ENCODE data around the gene TMPRSS11A. TPM values are rescaled to one million over a fixed set of nuclear protein-coding genes. Genes with fewer than 3 reads are reported as not detected.

TMPRSS11A gene
- total RNA-seq, 4 donors from 2014 or later = not detected

DNA sequence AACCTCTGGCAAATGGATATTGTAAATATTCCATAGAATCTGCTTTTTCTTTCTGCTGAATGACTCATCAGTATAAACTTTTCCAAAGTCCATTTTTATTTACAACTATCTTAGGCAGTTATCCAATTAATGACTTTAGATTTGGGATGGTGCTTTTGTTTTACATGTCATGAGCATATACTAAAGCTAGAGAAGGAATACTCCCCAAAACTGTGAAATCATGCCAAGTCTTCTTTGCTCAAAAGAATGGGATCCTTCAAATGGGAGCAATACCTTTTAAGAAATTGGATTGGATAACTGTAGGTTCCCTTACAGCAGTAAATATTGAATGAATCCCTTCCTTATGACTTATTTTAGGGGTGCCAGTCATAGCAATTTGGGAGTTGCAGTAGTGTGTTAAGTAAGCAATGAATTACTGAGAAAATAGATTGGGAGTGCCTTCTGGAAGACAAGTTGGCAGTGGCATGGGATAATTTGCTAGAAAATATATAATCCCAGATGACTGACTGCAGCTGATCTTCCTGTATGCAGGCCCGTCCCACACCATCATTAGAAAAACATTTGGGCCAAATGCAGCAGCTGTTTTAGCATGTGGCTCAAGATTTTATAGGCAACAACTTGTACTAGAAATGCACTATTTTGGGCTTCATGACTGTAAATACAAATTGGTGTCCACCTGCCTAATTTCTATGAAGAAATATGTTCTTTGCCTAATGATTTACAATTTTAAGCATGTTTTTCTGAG is 82.3 kb downstream of the TMPRSS11A start:
- TF ChIP-seq, protein P1, sequence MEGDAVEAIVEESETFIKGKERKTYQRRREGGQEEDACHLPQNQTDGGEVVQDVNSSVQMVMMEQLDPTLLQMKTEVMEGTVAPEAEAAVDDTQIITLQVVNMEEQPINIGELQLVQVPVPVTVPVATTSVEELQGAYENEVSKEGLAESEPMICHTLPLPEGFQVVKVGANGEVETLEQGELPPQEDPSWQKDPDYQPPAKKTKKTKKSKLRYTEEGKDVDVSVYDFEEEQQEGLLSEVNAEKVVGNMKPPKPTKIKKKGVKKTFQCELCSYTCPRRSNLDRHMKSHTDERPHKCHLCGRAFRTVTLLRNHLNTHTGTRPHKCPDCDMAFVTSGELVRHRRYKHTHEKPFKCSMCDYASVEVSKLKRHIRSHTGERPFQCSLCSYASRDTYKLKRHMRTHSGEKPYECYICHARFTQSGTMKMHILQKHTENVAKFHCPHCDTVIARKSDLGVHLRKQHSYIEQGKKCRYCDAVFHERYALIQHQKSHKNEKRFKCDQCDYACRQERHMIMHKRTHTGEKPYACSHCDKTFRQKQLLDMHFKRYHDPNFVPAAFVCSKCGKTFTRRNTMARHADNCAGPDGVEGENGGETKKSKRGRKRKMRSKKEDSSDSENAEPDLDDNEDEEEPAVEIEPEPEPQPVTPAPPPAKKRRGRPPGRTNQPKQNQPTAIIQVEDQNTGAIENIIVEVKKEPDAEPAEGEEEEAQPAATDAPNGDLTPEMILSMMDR (IDR thresholded peaks at IDR 0.05) = no peak
- TF ChIP-seq POLR2A (IDR thresholded peaks at IDR 0.05) (no peak), EP300 (IDR thresholded peaks at IDR 0.05; ENCODE audit: low read depth) (no peak), POLR2AphosphoS5 (IDR thresholded peaks at IDR 0.05) (no peak)
- no peak overlapping the region for H3K27ac ChIP-seq
- no peak overlapping the region for H3K4me3 ChIP-seq
- no peaks in the 10 kb centered on the region for H3K36me3 ChIP-seq
- in situ Hi-C loops (cut with MboI; ENCODE audit: low pct_ligation_motif_present in 1 of 4, low pct_unique_long_range_greater_than_20kb in 1 of 4, low sequenced_read_pairs in 3 of 4) = no loop called here
- H3K4me1 ChIP-seq = no peaks in the 10 kb centered on the region
- WGBS, 2 donors (ENCODE audit: low coverage in 1 of 2) = 68% methylated on average over 1 of the region's 1 CpG; no CpG with 5 or more reads in 1 of the 2 donors
- no peaks in the 10 kb centered on the region for H3K27me3 ChIP-seq
- intact Hi-C loops (cut with DNase I; ENCODE audit: low total_unique reads) = no loop called here
- no peak for DNase-seq
- no peaks in the 10 kb centered on the region for H3K9me3 ChIP-seq

DNA sequence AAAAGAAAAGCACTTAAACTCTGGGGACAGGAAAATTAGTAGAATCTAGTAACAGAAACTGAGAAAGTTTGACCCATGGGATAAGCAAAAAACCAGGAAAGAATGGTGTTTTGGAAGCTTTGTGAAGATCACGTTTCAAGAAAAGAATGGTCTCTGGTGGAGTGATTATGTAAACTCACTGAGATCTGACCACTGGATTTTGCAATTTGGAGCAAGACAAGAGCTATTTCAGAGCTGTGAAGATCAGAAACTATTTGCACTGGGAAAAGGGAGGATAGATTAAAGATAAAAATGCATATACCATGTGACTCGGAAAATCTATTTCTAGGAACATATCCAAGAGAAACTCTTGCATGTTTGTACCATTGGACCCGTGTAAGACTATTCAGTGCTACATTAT is 83.8 kb downstream of the TMPRSS11A start:
- Histone ChIP-seq H3K4me1 (no peaks in the 10 kb centered on the region), H3K9me3 (no peaks in the 10 kb centered on the region), H3K27ac (no peak overlapping the region), H3K36me3 (no peaks in the 10 kb centered on the region), H3K27me3 (no peaks in the 10 kb centered on the region), H3K4me3 (no peak overlapping the region)
- in situ Hi-C loops (cut with MboI; ENCODE audit: low pct_ligation_motif_present in 1 of 4, low pct_unique_long_range_greater_than_20kb in 1 of 4, low sequenced_read_pairs in 3 of 4) = no loop called here
- intact Hi-C loops (cut with DNase I; ENCODE audit: low total_unique reads) = no loop called here
- DNase-seq = no peak
- no peak for TF ChIP-seq EP300 (IDR thresholded peaks at IDR 0.05; ENCODE audit: low read depth)
- TF ChIP-seq, protein P1 (IDR thresholded peaks at IDR 0.05) = no peak
- TF ChIP-seq POLR2A (IDR thresholded peaks at IDR 0.05) = no peak
- no peak for TF ChIP-seq POLR2AphosphoS5 (IDR thresholded peaks at IDR 0.05)
- 85 to 86% methylated on average over 3 of the region's 3 CpGs for WGBS, 2 donors (ENCODE audit: low coverage in 1 of 2)

DNA sequence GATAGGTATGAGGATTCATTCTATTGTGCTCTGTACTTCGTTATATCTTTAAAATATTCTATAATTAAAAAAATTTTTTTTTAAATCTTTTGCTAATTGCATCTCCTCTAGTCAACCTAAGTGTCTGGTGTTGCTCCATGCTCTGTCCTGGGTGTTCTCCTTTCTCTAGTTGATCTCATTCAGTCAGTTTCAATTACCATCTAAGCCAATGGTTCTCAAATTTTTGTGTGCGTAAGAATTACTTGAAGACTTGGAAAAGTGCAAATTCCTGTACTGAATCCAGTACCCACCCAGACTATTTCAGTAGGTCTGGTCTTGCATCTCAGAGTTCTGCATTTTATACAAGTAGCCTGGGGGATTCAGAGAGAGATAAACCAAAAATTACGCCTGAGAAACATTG is 86.2 kb downstream of the TMPRSS11A start:
- TF ChIP-seq, protein P1 (IDR thresholded peaks at IDR 0.05) = no peak
- no peak for TF ChIP-seq POLR2AphosphoS5 (IDR thresholded peaks at IDR 0.05)
- no peak for TF ChIP-seq EP300 (IDR thresholded peaks at IDR 0.05; ENCODE audit: low read depth)
- TF ChIP-seq POLR2A (IDR thresholded peaks at IDR 0.05) = no peak

DNA sequence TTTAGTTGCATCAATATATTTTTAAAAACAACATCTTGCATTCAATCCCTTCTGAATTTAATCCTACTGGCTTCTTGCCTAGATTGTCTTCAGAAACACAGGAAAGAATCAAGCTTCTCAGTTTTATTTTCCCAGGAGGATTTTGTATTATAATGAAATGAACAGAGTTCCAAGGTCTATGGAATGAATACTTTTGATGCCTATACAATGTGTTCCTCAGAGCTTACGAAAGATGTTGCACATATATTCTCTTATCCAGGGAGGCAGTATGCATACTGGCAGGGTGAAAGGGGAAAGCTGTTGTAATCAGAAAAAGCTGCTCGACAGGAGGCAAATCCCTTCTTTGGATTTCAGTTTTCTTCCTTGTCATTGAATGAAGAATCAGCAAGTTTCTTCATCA is 88.3 kb downstream of the TMPRSS11A start:
- TF ChIP-seq POLR2AphosphoS5 (IDR thresholded peaks at IDR 0.05) (no peak), POLR2A (IDR thresholded peaks at IDR 0.05) (no peak), EP300 (IDR thresholded peaks at IDR 0.05; ENCODE audit: low read depth) (no peak)
- TF ChIP-seq, protein P1 (IDR thresholded peaks at IDR 0.05) = no peak
- no peak overlapping the region for H3K4me3 ChIP-seq
- H3K27me3 ChIP-seq = no peaks in the 10 kb centered on the region
- H3K36me3 ChIP-seq = no peaks in the 10 kb centered on the region
- DNase-seq = no peak
- 65 to 89% methylated on average over 1 to 2 of the region's 2 CpGs for WGBS, 2 donors (ENCODE audit: low coverage in 1 of 2)
- no peaks in the 10 kb centered on the region for H3K4me1 ChIP-seq
- H3K27ac ChIP-seq = no peak overlapping the region
- intact Hi-C loops (cut with DNase I; ENCODE audit: low total_unique reads) (no loop called here), in situ Hi-C loops (cut with MboI; ENCODE audit: low pct_ligation_motif_present in 1 of 4, low pct_unique_long_range_greater_than_20kb in 1 of 4, low sequenced_read_pairs in 3 of 4) (no loop called here)
- no peaks in the 10 kb centered on the region for H3K9me3 ChIP-seq

More for the DNA sequence above, 86.2 kb downstream of the TMPRSS11A start:
- H3K4me3 ChIP-seq = no peak overlapping the region
- 89 to 92% methylated on average over 3 of the region's 3 CpGs for WGBS, 2 donors (ENCODE audit: low coverage in 1 of 2)
- no peaks in the 10 kb centered on the region for H3K36me3 ChIP-seq
- DNase-seq = no peak
- H3K27me3 ChIP-seq = no peaks in the 10 kb centered on the region
- in situ Hi-C loops (cut with MboI; ENCODE audit: low pct_ligation_motif_present in 1 of 4, low pct_unique_long_range_greater_than_20kb in 1 of 4, low sequenced_read_pairs in 3 of 4) = no loop called here
- intact Hi-C loops (cut with DNase I; ENCODE audit: low total_unique reads) = no loop called here
- H3K4me1 ChIP-seq = no peaks in the 10 kb centered on the region
- H3K27ac ChIP-seq = no peak overlapping the region
- H3K9me3 ChIP-seq = no peaks in the 10 kb centered on the region
